MCF 10A (cell line): ENCODE data around the gene ZC3H14. TPM values are rescaled to one million over a fixed set of nuclear protein-coding genes. Genes with fewer than 3 reads are reported as not detected.
A peak's percentile ranks its signal among the peaks of the same experiment; 100 is the strongest.

Experiments
- BruUV-seq: library from RNA; stranded (reverse); fragments of 400-500 nt; replicated peaks from 2 replicates; lab custom pipeline; 2021; lab: Mats Ljungman, UMichigan
- CTCF ChIA-PET: fragments of 300-600 bp; sonication (Branson Sonifier 250); formaldehyde crosslinking; extraction: SDS; loops from one replicate; lab custom pipeline; 2021; ENCODE audit warnings: antibody characterized with exemption, inconsistent platforms; lab: Yijun Ruan, JAX
- POLR2A ChIA-PET: fragments of 300-600, 350-650 bp; sonication (Branson Sonifier 250); formaldehyde crosslinking; extraction: SDS; loops from one replicate; lab custom pipeline; 2020; ENCODE audit warnings: antibody characterized with exemption, inconsistent platforms; lab: Yijun Ruan, JAX
- DNase-seq: peaks from one replicate; pipeline ENCODE4 v3.0.0-alpha.2; 2018; ENCODE audit not compliant: unreplicated experiment
- H3K27ac Mint-ChIP-seq: one replicate; pipeline ENCODE4 v1.8.0; 2022; ENCODE audit warnings: mild to moderate bottlenecking, low read depth, mixed read lengths; ENCODE audit not compliant: unreplicated experiment
- H3K27me3 Mint-ChIP-seq: one replicate; pipeline ENCODE4 v1.8.0; 2022; ENCODE audit warnings: mixed read lengths; ENCODE audit not compliant: insufficient read depth, unreplicated experiment
- H3K36me3 Mint-ChIP-seq: one replicate; pipeline ENCODE4 v1.8.0; 2022; ENCODE audit warnings: mild to moderate bottlenecking, moderate library complexity, mixed read lengths; ENCODE audit not compliant: insufficient read depth, unreplicated experiment
- H3K4me1 Mint-ChIP-seq: one replicate; pipeline ENCODE4 v1.8.0; 2022; ENCODE audit warnings: mixed read lengths; ENCODE audit not compliant: insufficient read depth, unreplicated experiment
- H3K4me3 Mint-ChIP-seq: one replicate; pipeline ENCODE4 v1.8.0; 2022; ENCODE audit warnings: mild to moderate bottlenecking, moderate library complexity, mixed read lengths; ENCODE audit not compliant: unreplicated experiment
- H3K9me3 Mint-ChIP-seq: one replicate; pipeline ENCODE4 v1.8.0; 2022; ENCODE audit warnings: mixed read lengths; ENCODE audit not compliant: unreplicated experiment
- intact Hi-C: fragments of 100-400 bp; cut with micrococcal nuclease; formaldehyde crosslinking; loops from 2 replicates; pipeline ENCODE4 v1.14.1; 2022
- total RNA-seq: library from RNA; stranded (reverse); gene quantifications from 2 replicates; pipeline ENCODE4 v1.2.3, GENCODE V29; 2022
- TF ChIP-seq, protein P1 (sequence below): fragments of 200-600 bp; IDR thresholded peaks from one replicate; pipeline ENCODE4 v1.8.0; 2022; ENCODE audit warnings: antibody characterized with exemption, mild to moderate bottlenecking; ENCODE audit not compliant: unreplicated experiment

The ZC3H14 gene
- total RNA-seq, 1 experiment from 2014 or later: 72.6 TPM

DNA sequence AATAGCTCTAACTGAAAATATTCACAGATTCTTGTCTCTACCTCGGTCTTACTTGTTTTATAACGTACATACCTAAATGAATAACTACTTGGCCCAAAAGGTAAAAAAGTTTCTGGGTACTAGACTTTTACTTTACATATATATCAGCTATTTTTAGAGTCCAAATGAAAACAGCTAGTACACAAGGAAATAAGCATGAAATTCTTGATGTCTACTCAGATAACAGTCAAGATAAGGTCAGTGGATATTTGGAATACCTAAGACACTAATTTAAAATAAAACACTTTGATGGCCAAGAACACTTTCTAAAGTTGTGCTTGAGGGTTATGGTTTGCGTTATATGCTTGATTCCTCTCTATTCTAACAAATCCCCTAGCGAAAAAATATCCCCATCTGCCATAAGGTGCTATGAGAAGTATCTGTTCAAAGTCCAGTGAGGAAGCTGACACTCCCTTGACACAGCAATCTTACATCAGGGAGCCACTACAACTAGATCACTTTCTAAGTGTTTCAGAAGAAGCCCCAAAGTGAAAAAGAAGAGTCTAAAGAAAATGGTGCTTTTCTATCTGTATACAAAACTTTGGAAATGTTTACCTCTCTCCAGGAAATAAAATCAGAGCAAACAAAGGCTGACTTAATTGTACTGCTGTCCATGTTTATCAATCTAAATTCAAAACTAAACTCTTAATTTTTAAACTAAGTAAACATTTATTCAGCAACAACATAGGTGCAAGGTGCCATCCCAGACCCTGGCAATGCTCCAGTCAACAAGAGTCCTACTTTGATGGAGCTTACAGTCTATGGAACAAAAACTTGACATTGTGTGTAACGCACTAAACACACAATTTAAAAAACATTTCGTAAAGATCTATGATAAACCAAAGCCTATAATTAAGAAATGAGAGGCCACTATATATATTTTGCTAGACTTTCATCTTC lies 19.7 kb upstream of the ZC3H14 start:
- Mint-ChIP-seq H3K9me3 (no peaks in the 10 kb centered on the region), H3K27me3 (no peaks in the 10 kb centered on the region), H3K4me1 (peaks cover 6% of the 10 kb centered on the region), H3K27ac (no peak overlapping the region), H3K4me3 (no peak overlapping the region), H3K36me3 (peaks cover 13% of the 10 kb centered on the region)
- DNase-seq: no peak
- CTCF ChIA-PET: no interaction called here
- POLR2A ChIA-PET: interaction anchor here (0.6 kb wide), 1 partner anchor 48 kb away, joined by 3 read pairs; no protein-coding TSS in a partner anchor
- TF ChIP-seq, protein P1, sequence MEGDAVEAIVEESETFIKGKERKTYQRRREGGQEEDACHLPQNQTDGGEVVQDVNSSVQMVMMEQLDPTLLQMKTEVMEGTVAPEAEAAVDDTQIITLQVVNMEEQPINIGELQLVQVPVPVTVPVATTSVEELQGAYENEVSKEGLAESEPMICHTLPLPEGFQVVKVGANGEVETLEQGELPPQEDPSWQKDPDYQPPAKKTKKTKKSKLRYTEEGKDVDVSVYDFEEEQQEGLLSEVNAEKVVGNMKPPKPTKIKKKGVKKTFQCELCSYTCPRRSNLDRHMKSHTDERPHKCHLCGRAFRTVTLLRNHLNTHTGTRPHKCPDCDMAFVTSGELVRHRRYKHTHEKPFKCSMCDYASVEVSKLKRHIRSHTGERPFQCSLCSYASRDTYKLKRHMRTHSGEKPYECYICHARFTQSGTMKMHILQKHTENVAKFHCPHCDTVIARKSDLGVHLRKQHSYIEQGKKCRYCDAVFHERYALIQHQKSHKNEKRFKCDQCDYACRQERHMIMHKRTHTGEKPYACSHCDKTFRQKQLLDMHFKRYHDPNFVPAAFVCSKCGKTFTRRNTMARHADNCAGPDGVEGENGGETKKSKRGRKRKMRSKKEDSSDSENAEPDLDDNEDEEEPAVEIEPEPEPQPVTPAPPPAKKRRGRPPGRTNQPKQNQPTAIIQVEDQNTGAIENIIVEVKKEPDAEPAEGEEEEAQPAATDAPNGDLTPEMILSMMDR: no peak
- no TSS peak for BruUV-seq
- intact Hi-C loops: no loop called here

DNA sequence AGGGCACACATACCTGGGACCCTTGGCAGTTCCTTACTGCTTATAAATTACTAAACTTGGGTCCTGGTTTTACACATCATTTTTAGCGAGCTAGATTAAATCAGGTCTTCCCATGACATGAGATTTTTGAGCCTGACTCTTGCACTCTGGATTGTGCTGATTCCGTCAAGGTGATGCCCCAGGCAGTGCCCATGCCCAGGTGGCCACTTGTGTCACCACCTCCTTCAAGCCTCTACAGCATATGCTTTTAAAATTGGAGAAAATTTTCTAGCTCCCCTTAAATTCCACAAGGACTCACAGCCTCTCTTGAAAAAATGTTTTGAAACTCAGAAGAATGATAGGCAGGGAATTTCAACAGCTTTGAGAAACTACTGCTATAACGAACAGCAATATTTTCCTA lies 17.6 kb upstream of the ZC3H14 start:
- Mint-ChIP-seq H3K4me3 (no peak overlapping the region), H3K36me3 (peaks cover 21% of the 10 kb centered on the region), H3K4me1 (peaks cover 6% of the 10 kb centered on the region), H3K9me3 (no peaks in the 10 kb centered on the region), H3K27me3 (no peaks in the 10 kb centered on the region), H3K27ac (no peak overlapping the region)
- no peak for DNase-seq
- no TSS peak for BruUV-seq
- intact Hi-C loops: no loop called here
- TF ChIP-seq, protein P1: no peak
- POLR2A ChIA-PET: no interaction called here
- CTCF ChIA-PET: no interaction called here

DNA sequence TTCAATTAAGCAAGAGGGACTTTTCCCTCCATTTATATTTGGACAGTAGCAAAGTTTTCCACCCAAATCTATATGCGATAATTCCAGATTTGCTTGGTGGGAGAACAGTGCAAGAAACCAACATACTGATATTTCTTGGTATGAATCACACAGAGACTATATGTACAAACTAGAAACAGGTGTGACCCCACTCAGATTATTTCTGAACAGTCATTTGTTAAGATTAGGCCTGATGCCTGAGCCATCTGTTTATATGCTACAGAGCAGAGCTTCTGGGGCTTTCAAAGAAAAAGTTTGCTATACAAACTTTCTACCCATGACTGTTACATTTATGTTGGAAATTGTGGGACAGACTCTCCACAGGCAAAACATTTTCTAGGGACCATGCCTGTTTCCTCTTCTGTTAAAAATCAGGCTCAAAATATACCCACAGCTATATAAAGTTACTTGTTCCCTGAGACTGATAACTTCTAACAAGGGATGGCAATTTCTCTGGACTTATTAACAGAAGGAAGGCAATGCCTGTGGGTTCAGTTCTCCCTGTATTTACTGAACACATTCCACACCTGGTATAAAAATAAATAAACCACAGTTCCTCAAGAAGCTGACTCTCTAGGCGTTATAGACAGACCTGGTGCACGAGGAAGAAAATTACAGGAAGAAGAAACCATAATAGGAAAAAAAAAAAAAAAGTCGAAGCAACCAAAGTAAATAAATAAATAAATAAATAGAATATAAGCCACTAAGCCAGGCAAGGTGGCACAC lies 16.0 kb upstream of the ZC3H14 start:
- intact Hi-C loops: no loop called here
- Mint-ChIP-seq H3K36me3 (peaks cover 21% of the 10 kb centered on the region), H3K27me3 (no peaks in the 10 kb centered on the region), H3K4me3 (no peak overlapping the region), H3K4me1 (peaks cover 6% of the 10 kb centered on the region), H3K27ac (peak overlapping the region; percentile 10), H3K9me3 (no peaks in the 10 kb centered on the region)
- ChIA-PET CTCF (interaction anchor here (0.6 to 0.7 kb wide), 3 partner anchors 121 to 610 kb away, joined by 3 to 4 read pairs (median 3); no protein-coding TSS in a partner anchor), POLR2A (no interaction called here)
- DNase-seq: no peak
- TF ChIP-seq, protein P1: no peak
- BruUV-seq: no TSS peak

DNA sequence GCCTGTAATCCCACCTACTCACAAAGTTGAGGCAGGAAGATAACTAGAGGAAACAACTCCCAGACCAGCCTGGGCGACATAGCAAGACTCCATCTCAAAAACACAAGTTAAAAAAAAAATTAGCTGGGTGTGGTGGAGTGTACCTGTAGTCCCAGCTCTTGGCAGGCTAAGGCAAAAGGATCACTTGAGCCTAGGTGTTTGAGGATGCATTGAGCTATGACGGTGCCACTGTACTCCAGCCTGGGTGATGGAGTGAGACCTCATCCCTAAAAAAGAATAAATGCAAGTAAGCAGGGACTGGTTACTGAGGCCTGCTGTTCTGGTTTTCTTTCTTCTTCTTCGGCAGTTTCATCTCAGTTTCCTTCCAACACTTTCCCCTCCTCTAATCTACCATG lies 15.5 kb upstream of the ZC3H14 start:
- no peak for DNase-seq
- H3K4me1 Mint-ChIP-seq: peaks cover 6% of the 10 kb centered on the region
- TF ChIP-seq, protein P1: no peak
- H3K27ac Mint-ChIP-seq: peak overlapping the region; percentile 10
- peaks cover 21% of the 10 kb centered on the region for H3K36me3 Mint-ChIP-seq
- POLR2A ChIA-PET: no interaction called here
- no TSS peak for BruUV-seq
- no peaks in the 10 kb centered on the region for H3K9me3 Mint-ChIP-seq
- no peak overlapping the region for H3K4me3 Mint-ChIP-seq
- CTCF ChIA-PET: interaction anchor here (0.6 kb wide), 1 partner anchor 603 kb away, joined by 3 read pairs; no protein-coding TSS in a partner anchor
- H3K27me3 Mint-ChIP-seq: no peaks in the 10 kb centered on the region
- intact Hi-C loops: no loop called here
